CD14-positive monocyte (primary cell): ENCODE results near the gene SERPINB1. TPM values are rescaled to one million over a fixed set of nuclear protein-coding genes. Genes with fewer than 3 reads are reported as not detected.

Experiments
- DNase-seq, 3 donors: peaks; one replicate each; pipeline ENCODE4 v3.0.0-alpha.2; 2011 to 2022
- H2AFZ ChIP-seq: 2 replicates; pipeline ENCODE4 v1.6.0; 2012; ENCODE audit warnings: mild to moderate bottlenecking, low read depth, low read length, inconsistent platforms; ENCODE audit not compliant: insufficient read depth, poor library complexity, severe bottlenecking
- H3K27ac ChIP-seq, 2 donors: 1 replicate in 1 of 2; 2 replicates in 1 of 2; pipeline ENCODE4 v1.5.1; 2012 to 2013; ENCODE audit warnings: low read length in 2 of 2, control low read depth in 1 of 2, inconsistent platforms in 1 of 2, low read depth in 1 of 2, mild to moderate bottlenecking in 1 of 2
- H3K27me3 ChIP-seq, 2 donors: one replicate each; pipeline versions ENCODE4 v1.6.0 to v1.6.1; 2011 to 2013; ENCODE audit warnings: low read length in 2 of 2; ENCODE audit not compliant: control insufficient read depth in 2 of 2, insufficient read depth in 2 of 2
- H3K36me3 ChIP-seq, 2 donors: replicated peaks in 1 of 2; 1 replicate in 1 of 2; 2 replicates in 1 of 2; pipeline versions ENCODE4 v1.5.1 to v1.6.1; 2012 to 2013; ENCODE audit warnings: low read length in 2 of 2, control low read depth in 1 of 2, inconsistent platforms in 1 of 2, mild to moderate bottlenecking in 1 of 2; ENCODE audit not compliant: insufficient read depth in 2 of 2, control insufficient read depth in 1 of 2
- H3K4me1 ChIP-seq, 2 donors: 1 replicate in 1 of 2; 2 replicates in 1 of 2; pipeline versions ENCODE4 v1.5.1 to v1.6.1; 2012 to 2013; ENCODE audit warnings: low read length in 2 of 2, control low read depth in 1 of 2, inconsistent platforms in 1 of 2, mild to moderate bottlenecking in 1 of 2, moderate library complexity in 1 of 2; ENCODE audit not compliant: insufficient read depth in 2 of 2, control insufficient read depth in 1 of 2
- H3K4me2 ChIP-seq: replicated peaks from 2 replicates; pipeline ENCODE3; 2012; ENCODE audit warnings: low read length, moderate library complexity, mild to moderate bottlenecking; ENCODE audit not compliant: poor library complexity, severe bottlenecking; ENCODE audit errors: extremely low read depth
- H3K4me3 ChIP-seq, 3 experiments: fragments of 200-600 bp in 1 of 3; sonication (generic) in 1 of 3; replicated peaks in 1 of 3; 1 replicate in 2 of 3; 2 replicates in 1 of 3; pipeline ENCODE4 v1.5.1; 2011 to 2013; ENCODE audit warnings: low read length in 3 of 3, mild to moderate bottlenecking in 3 of 3, control low read depth in 2 of 3, low read depth in 2 of 3, inconsistent platforms in 1 of 3, moderate library complexity in 1 of 3
- H3K79me2 ChIP-seq: 2 replicates; pipeline ENCODE4 v1.6.0; 2012; ENCODE audit warnings: mild to moderate bottlenecking, control low read depth, inconsistent platforms, low read length, moderate library complexity; ENCODE audit not compliant: insufficient read depth
- H3K9ac ChIP-seq: 2 replicates; pipeline ENCODE4 v1.6.0; 2017; ENCODE audit warnings: low read length, mild to moderate bottlenecking; ENCODE audit not compliant: insufficient read depth, poor library complexity, severe bottlenecking
- H3K9me3 ChIP-seq, 2 donors: replicated peaks in 1 of 2; 1 replicate in 1 of 2; 2 replicates in 1 of 2; pipeline versions ENCODE4 v1.5.1 to v1.6.1; 2012 to 2013; ENCODE audit warnings: low read length in 2 of 2, control low read depth in 1 of 2; ENCODE audit not compliant: control insufficient read depth in 1 of 2, insufficient read depth in 1 of 2
- H4K20me1 ChIP-seq: 2 replicates; pipeline ENCODE4 v1.6.0; 2012; ENCODE audit warnings: mild to moderate bottlenecking, low read length, control low read depth, moderate library complexity; ENCODE audit not compliant: insufficient read depth
- H3K27ac Mint-ChIP-seq, 7 donors: one replicate each; pipeline ENCODE4 v1.8.0; 2020; ENCODE audit warnings: mild to moderate bottlenecking in 7 of 7, mixed read lengths in 7 of 7, moderate library complexity in 6 of 7, inconsistent platforms in 2 of 7
- H3K27me3 Mint-ChIP-seq, 3 donors: one replicate each; pipeline ENCODE4 v1.8.0; 2021 to 2022; ENCODE audit warnings: low read depth in 3 of 3, mild to moderate bottlenecking in 3 of 3, mixed read lengths in 3 of 3, moderate library complexity in 3 of 3, inconsistent platforms in 1 of 3
- H3K36me3 Mint-ChIP-seq, 2 donors: one replicate each; pipeline ENCODE4 v1.8.0; 2020; ENCODE audit warnings: mixed read lengths in 2 of 2, inconsistent platforms in 1 of 2, mild to moderate bottlenecking in 1 of 2
- H3K4me1 Mint-ChIP-seq: one replicate; pipeline ENCODE4 v1.8.0; 2020; ENCODE audit warnings: mild to moderate bottlenecking, mixed read lengths
- H3K4me3 Mint-ChIP-seq, 2 donors: one replicate each; pipeline ENCODE4 v1.8.0; 2020; ENCODE audit warnings: mild to moderate bottlenecking in 2 of 2, mixed read lengths in 2 of 2, moderate library complexity in 1 of 2
- H3K9me3 Mint-ChIP-seq, 7 donors: one replicate each; pipeline ENCODE4 v1.8.0; 2020 to 2022; ENCODE audit warnings: mixed read lengths in 7 of 7, mild to moderate bottlenecking in 6 of 7, moderate library complexity in 6 of 7, inconsistent platforms in 2 of 7
- WGBS: methylation state at CpG from one replicate; pipeline ENCODE4 v1.1.5; 2013; ENCODE audit warnings: missing lambda C conversion rate; ENCODE audit not compliant: insufficient coverage; 5-methylcytosine and 5-hydroxymethylcytosine counted together
- intact Hi-C, 2 donors: fragments of 100-400 bp; cut with micrococcal nuclease; formaldehyde crosslinking; loops; one replicate each; pipeline versions ENCODE4 v1.15.0 to v1.15.1; 2023
- polyA plus RNA-seq, 3 donors: library from polyadenylated mRNA; depleted of rRNA in 1 of 3; unstranded in 2 of 3; stranded (reverse) in 1 of 3; fragments of 300-500 nt in 2 of 3; fragments of >200 nt in 1 of 3; fragmentation: Illumina TruSeq in 2 of 3; gene quantifications; 1 replicate in 2 of 3; 2 replicates in 1 of 3; pipeline ENCODE4 v1.2.3, GENCODE V29; 2012 to 2021
- TF ChIP-seq, protein P1 (sequence below): fragments of 200-600 bp; IDR thresholded peaks from one replicate; pipeline ENCODE4 v1.8.0; 2022; ENCODE audit warnings: antibody characterized with exemption, mild to moderate bottlenecking

The SERPINB1 gene
- polyA plus RNA-seq, 3 donors, result 126 to 307 (median 306) TPM

DNA sequence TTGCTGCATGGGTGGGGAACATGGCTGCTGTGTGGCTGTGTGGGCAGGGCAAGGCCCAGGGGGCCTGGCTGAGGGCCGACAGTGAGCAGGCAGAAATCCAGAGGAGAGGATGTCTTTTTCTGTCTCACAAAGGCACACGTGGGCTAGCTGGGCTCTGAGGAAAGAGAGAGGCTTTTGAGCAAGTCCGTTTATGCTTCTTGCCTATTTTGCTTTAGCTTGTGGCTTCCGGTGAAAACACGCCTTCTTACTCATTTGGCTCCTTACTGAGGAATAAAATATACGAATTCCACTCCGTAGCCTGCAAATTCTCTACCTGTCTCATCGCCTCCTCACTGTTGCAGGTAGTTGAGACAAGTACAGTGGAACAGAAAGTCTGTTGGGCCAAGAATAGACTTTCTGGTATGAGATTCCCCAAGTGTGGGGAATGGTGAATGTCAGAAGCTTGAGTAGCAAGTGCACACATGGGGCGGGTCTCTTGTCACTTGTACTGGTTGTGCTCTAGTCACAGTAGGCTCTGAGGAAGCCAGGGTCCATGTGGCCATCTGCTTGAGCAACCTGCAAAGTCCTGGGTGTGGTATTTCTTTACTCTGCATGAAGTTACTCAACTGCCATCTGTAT lies 48.0 kb downstream of the SERPINB1 start:
- H2AFZ ChIP-seq, result no peak overlapping the region
- Mint-ChIP-seq H3K36me3 (peaks cover 7 to 9% of the 10 kb centered on the region in 2 donors), H3K9me3 (peaks cover 0 to 5% (median 0%) of the 10 kb centered on the region in 7 donors), H3K27ac (peak overlapping the region; percentile 98 to 100 (median 99)), H3K27me3 (peaks cover 0 to 4% (median 1%) of the 10 kb centered on the region in 3 donors), H3K4me3 (peak overlapping the region; percentile 51 to 73), H3K4me1 (peaks cover 74% of the 10 kb centered on the region)
- peak overlapping the region in 1 of 3 experiments; percentile 37 for H3K4me3 ChIP-seq
- intact Hi-C loops, result loop anchor here in 1 of 2 donors (5.0 kb wide), 2 partner anchors 44 to 139 kb away; no protein-coding TSS in a partner anchor
- H3K9ac ChIP-seq, result peak overlapping the region; percentile 65
- no peaks in the 10 kb centered on the region for H3K27me3 ChIP-seq
- peaks cover 74 to 80% of the 10 kb centered on the region in 2 donors for H3K4me1 ChIP-seq
- TF ChIP-seq, protein P1, sequence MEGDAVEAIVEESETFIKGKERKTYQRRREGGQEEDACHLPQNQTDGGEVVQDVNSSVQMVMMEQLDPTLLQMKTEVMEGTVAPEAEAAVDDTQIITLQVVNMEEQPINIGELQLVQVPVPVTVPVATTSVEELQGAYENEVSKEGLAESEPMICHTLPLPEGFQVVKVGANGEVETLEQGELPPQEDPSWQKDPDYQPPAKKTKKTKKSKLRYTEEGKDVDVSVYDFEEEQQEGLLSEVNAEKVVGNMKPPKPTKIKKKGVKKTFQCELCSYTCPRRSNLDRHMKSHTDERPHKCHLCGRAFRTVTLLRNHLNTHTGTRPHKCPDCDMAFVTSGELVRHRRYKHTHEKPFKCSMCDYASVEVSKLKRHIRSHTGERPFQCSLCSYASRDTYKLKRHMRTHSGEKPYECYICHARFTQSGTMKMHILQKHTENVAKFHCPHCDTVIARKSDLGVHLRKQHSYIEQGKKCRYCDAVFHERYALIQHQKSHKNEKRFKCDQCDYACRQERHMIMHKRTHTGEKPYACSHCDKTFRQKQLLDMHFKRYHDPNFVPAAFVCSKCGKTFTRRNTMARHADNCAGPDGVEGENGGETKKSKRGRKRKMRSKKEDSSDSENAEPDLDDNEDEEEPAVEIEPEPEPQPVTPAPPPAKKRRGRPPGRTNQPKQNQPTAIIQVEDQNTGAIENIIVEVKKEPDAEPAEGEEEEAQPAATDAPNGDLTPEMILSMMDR, result no peak
- no peaks in the 10 kb centered on the region for H3K79me2 ChIP-seq
- no peaks in the 10 kb centered on the region for H4K20me1 ChIP-seq
- peaks cover 0 to 5% of the 10 kb centered on the region in 2 donors for H3K36me3 ChIP-seq
- WGBS, result 0% methylated on average over 2 of the region's 9 CpGs
- DNase-seq, result peak; percentile 88 to 93 (median 93)
- no peaks in the 10 kb centered on the region for H3K9me3 ChIP-seq
- H3K4me2 ChIP-seq, result peak overlapping the region; percentile 56
- peak overlapping the region; percentile 94 to 95 for H3K27ac ChIP-seq

DNA sequence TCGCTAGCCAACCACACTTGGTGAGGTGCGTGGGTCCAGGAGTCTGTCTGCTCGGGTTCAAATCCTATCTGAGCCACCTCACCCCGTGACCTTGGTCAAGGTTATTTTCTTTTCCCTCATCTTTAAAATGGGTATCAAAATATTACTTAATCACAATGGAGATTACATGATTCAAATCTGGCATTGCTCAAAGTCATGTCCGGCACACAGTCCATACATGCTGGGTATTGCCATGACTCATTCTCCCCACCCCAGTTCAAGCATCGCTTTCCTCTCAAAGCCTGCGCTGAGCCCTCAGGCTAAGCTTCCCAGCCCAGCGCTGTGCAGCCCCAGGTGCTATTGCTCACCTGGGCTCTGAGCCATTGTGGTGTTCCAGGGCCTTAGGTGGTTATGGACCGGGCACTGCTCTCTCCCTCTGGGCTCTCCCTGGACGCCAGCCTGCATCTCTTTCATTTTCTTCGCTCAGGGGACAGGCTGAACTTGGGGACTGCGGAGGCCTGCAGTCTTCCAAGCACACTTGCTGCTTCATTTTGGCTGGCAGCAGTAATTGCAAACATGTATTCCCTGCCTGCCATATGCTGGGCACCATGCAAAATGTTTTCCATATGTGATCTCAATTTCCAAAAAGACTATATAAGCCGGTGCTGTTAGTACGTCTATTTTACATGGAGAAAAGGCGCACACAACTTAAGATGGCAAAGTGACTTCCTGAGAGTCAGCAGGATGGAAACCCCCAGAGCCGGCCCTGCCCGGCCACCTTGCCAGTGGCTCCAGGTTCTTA lies 49.1 kb downstream of the SERPINB1 start:
- H3K27me3 ChIP-seq, result no peaks in the 10 kb centered on the region
- H3K27ac ChIP-seq, result peak overlapping the region; percentile 94 to 95
- H3K36me3 Mint-ChIP-seq, result peaks cover 11 to 17% of the 10 kb centered on the region in 2 donors
- peak overlapping the region in 1 of 3 experiments; percentile 37 for H3K4me3 ChIP-seq
- peak overlapping the region; percentile 56 for H3K4me2 ChIP-seq
- peak overlapping the region; percentile 65 for H3K9ac ChIP-seq
- peaks cover 0 to 5% (median 0%) of the 10 kb centered on the region in 7 donors for H3K9me3 Mint-ChIP-seq
- H3K27ac Mint-ChIP-seq, result peak overlapping the region; percentile 98 to 100 (median 99)
- TF ChIP-seq, protein P1, result no peak
- WGBS, result 52% methylated on average over 12 of the region's 17 CpGs
- H3K4me1 ChIP-seq, result peaks cover 62 to 68% of the 10 kb centered on the region in 2 donors
- intact Hi-C loops, result loop anchor here in 1 of 2 donors (5.0 kb wide), 2 partner anchors 45 to 140 kb away; no protein-coding TSS in a partner anchor
- peaks cover 0 to 4% (median 1%) of the 10 kb centered on the region in 3 donors for H3K27me3 Mint-ChIP-seq
- H4K20me1 ChIP-seq, result no peaks in the 10 kb centered on the region
- H3K79me2 ChIP-seq, result peaks cover 5% of the 10 kb centered on the region
- no peak overlapping the region for H2AFZ ChIP-seq
- no peaks in the 10 kb centered on the region for H3K9me3 ChIP-seq
- no peak overlapping the region for H3K4me3 Mint-ChIP-seq
- peak; percentile 71 to 89 (median 84) for DNase-seq
- H3K36me3 ChIP-seq, result peaks cover 4 to 11% of the 10 kb centered on the region in 2 donors
- H3K4me1 Mint-ChIP-seq, result peaks cover 63% of the 10 kb centered on the region
